ENCODE results near the gene MTURN. TPM values are rescaled to one million over a fixed set of nuclear protein-coding genes. Genes with fewer than 3 reads are reported as not detected.

The MTURN gene
- polyA plus RNA-seq, 2 of the 4 experiments (the other 2 are of a cell fraction) = 2.3 to 2.5 TPM

- ATAC-seq = no peak
- 55% methylated on average over 4 of the region's 4 CpGs for WGBS (ENCODE audit: missing lambda C conversion rate)
- no peaks in the 10 kb centered on the region; the same call in 2 of the 3 replicates for H3K9me3 ChIP-seq
- H3K27ac ChIP-seq = no peak overlapping the region
- no peak for DNase-seq (ENCODE audit: low read depth in 1 of 2, low spot score in 1 of 2)
- no peak for FAIRE-seq
- POLR2A ChIA-PET = interaction anchor here (1.7 kb wide), 1 partner anchor 10 kb away, joined by 3 read pairs; no protein-coding TSS in a partner anchor
- no peak overlapping the region for H3K4me3 ChIP-seq
- no peak overlapping the region for H3K4me2 ChIP-seq
- H3K4me1 ChIP-seq = no peaks in the 10 kb centered on the region
- CTCF ChIA-PET = interaction anchor here (1.1 to 1.8 kb wide), 3 partner anchors 9 to 19 kb away, joined by 3 to 6 read pairs (median 3); no protein-coding TSS in a partner anchor
- TF ChIP-seq EHMT2 (IDR thresholded peaks at IDR 0.05; ENCODE audit: low read depth) (no peak), RNF2 (IDR thresholded peaks at IDR 0.05; ENCODE audit: borderline replicate concordance, low read depth) (no peak), PBX3 (IDR thresholded peaks at IDR 0.05) (no peak), TFCP2L1 (CRISPR knock-in tag; IDR thresholded peaks at IDR 0.05) (no peak), FOSB (CRISPR knock-in tag; IDR thresholded peaks at IDR 0.05) (no peak), RARB (CRISPR knock-in tag; IDR thresholded peaks at IDR 0.05) (no peak), POLR2A (IDR thresholded peaks at IDR 0.05; ENCODE audit: low read length) (no peak), E2F6 (IDR thresholded peaks at IDR 0.05; ENCODE audit: borderline replicate concordance, low read depth) (no peak), JUN (IDR thresholded peaks at IDR 0.05) (no peak), HOXB13 (CRISPR knock-in tag; IDR thresholded peaks at IDR 0.05; ENCODE audit: low read depth) (no peak), HMGXB4 (CRISPR knock-in tag; IDR thresholded peaks at IDR 0.05; ENCODE audit: borderline replicate concordance) (no peak), ZC3H11A (IDR thresholded peaks at IDR 0.05) (no peak), POLR2AphosphoS2 (conservative IDR thresholded peaks at IDR 0.05; ENCODE audit: low read length) (no peak), CEBPB (IDR thresholded peaks at IDR 0.05) (no peak), CBX2 (IDR thresholded peaks at IDR 0.05; ENCODE audit: borderline replicate concordance, low read depth) (no peak), NR3C1 (IDR thresholded peaks at IDR 0.05) (no peak), GATA3 (IDR thresholded peaks at IDR 0.05; ENCODE audit: borderline replicate concordance) (no peak), ELK1 (IDR thresholded peaks at IDR 0.05; ENCODE audit: low read depth, low read length) (no peak), RAD21 (conservative IDR thresholded peaks at IDR 0.05 in 1 of 2, IDR thresholded peaks at IDR 0.05 in 1 of 2) (no peak)
Observed at GRCh38 chr7:30183749-30184369, 49.1 kb downstream of the MTURN start.

GRCh38 chr7:30184791-30185487, 50.2 kb downstream of the MTURN start:
- TF ChIP-seq SREBF2 (IDR thresholded peaks at IDR 0.05) (no peak), ESRRA (IDR thresholded peaks at IDR 0.05; ENCODE audit: borderline replicate concordance, low read length) (no peak), USF2 (IDR thresholded peaks at IDR 0.05) (no peak), JUNB (IDR thresholded peaks at IDR 0.05) (no peak), MAFK (IDR thresholded peaks at IDR 0.05; ENCODE audit: partially characterized antibody) (no peak), CHD4 (IDR thresholded peaks at IDR 0.05; ENCODE audit: borderline replicate concordance) (no peak), RARB (CRISPR knock-in tag; IDR thresholded peaks at IDR 0.05) (no peak), KDM5A (IDR thresholded peaks at IDR 0.05) (no peak), RAD21 (conservative IDR thresholded peaks at IDR 0.05 in 1 of 2, IDR thresholded peaks at IDR 0.05 in 1 of 2) (no peak), POLR2A (IDR thresholded peaks at IDR 0.05; ENCODE audit: low read length) (no peak)
- DNase-seq (ENCODE audit: low read depth in 1 of 2, low spot score in 1 of 2) = no peak

More at GRCh38 chr7:30184791-30185487, 50.2 kb downstream of the MTURN start:
- ChIA-PET CTCF (interaction anchor here (1.1 kb wide), 1 partner anchor 8 kb away, joined by 3 read pairs; no protein-coding TSS in a partner anchor), POLR2A (no interaction called here)
- Histone ChIP-seq H3K27ac (no peak overlapping the region), H3K4me3 (no peak overlapping the region), H3K9me3 (no peaks in the 10 kb centered on the region; the same call in 2 of the 3 replicates), H3K4me1 (no peaks in the 10 kb centered on the region), H3K4me2 (no peak overlapping the region)
- FAIRE-seq = no peak
- WGBS (ENCODE audit: missing lambda C conversion rate) = 51% methylated on average over 4 of the region's 4 CpGs
- no peak for ATAC-seq
